Activated T-cell treated with anti-CD3 and anti-CD28 coated beads, Interleukin-2, amount 50 U/mL, for 72 hours (primary cell): ENCODE results near the gene OBSCN. TPM values are rescaled to one million over a fixed set of nuclear protein-coding genes. Genes with fewer than 3 reads are reported as not detected.
A peak's percentile ranks its signal among the peaks of the same experiment; 100 is the strongest.

Experiments used
- ATAC-seq, 2 donors: fragments of 150-1000 bp; cut with Tn5 transposase; replicated peaks in 1 of 2; 2 replicates each; pipeline ENCODE4 v1.10.0; 2021; ENCODE audit warnings: moderate library complexity in 2 of 2, mild to moderate bottlenecking in 1 of 2
- DNase-seq, 2 donors: peaks; one replicate each; pipeline ENCODE4 v3.0.0; 2021 to 2022; ENCODE audit warnings: mixed read lengths in 1 of 2
- H3K27ac Mint-ChIP-seq: one replicate; pipeline ENCODE4 v1.8.0; 2022; ENCODE audit warnings: mild to moderate bottlenecking, moderate library complexity, mixed read lengths
- H3K27me3 Mint-ChIP-seq: one replicate; pipeline ENCODE4 v1.8.0; 2022; ENCODE audit warnings: low read depth, mixed read lengths
- H3K36me3 Mint-ChIP-seq, 2 donors: one replicate each; pipeline ENCODE4 v1.8.0; 2022; ENCODE audit warnings: mixed read lengths in 2 of 2, mild to moderate bottlenecking in 1 of 2; ENCODE audit not compliant: insufficient read depth in 2 of 2
- H3K4me1 Mint-ChIP-seq: one replicate; pipeline ENCODE4 v1.8.0; 2022; ENCODE audit warnings: low read depth, mixed read lengths
- H3K4me3 Mint-ChIP-seq, 2 donors: one replicate each; pipeline ENCODE4 v1.8.0; 2022; ENCODE audit warnings: mild to moderate bottlenecking in 2 of 2, mixed read lengths in 2 of 2, moderate library complexity in 2 of 2
- H3K9me3 Mint-ChIP-seq, 2 donors: one replicate each; pipeline ENCODE4 v1.8.0; 2022; ENCODE audit warnings: mixed read lengths in 2 of 2
- total RNA-seq, 2 donors: library from RNA; stranded (reverse); gene quantifications; one replicate each; pipeline ENCODE4 v1.2.3, GENCODE V29; 2022

Gene OBSCN
- 10 to 100 TPM; 25.0 to 27.7 TPM for total RNA-seq

DNA sequence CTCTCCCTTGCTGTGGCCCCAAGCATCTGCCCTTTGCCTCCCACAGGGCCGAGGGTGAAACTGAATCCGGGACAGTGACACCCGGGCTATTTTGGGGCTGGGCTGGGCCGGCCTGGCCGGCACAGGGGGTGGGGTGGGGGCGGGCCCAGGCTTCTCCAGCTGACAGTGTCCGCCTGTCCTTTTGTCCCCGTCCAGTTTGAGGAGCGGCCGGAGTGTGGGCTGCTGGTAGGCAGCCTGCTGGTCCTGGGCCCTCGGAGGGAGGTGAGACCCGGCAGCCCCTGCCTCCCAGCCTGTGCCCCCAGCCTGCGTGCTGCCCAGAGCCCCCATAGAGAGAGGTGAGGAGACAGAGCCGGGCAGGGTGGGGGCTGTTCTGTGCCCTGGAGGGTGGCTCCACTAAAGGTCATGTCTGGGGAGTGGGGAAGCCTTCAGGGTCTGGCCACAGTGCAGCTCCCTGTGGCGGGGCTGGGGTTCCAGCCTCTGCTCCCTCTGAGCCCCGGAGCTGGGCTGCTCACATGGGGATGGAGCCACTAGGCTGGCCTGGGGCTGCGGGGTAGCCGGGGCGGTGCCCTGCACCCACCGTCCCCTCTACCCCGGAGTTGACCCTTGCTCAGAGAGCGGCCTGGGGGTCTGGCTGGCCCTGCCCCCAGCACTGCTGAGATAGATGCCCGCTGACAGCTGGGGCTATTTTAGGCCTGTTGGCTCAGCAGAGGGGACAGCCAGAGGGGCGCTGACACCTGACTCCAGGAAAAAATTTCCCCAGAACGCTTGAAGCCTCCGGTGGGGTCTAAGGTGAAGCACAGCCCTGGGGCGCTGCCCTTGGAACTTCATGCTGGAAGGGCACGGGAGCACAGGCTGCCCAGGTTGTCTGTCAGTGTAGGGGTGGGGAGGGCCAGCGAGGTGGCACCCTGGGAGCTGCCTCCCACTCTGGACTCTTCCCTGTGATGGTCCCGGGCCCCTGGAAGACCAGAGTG lies at the start of gene OBSCN:
Gene OBSCN (plus strand): TSS at position 194 of the 971 bp plus-strand sequence. CDS start 3,740 bp downstream, outside the sequence.
- no peaks in the 10 kb centered on the region for H3K36me3 Mint-ChIP-seq
- no peak within 1 kb of the TSS for H3K4me3 Mint-ChIP-seq
- no peaks in the 10 kb centered on the region for H3K4me1 Mint-ChIP-seq
- peaks cover 14% of the 10 kb centered on the region for H3K27me3 Mint-ChIP-seq
- ATAC-seq (no peak), DNase-seq (no peak)
- no peaks in the 10 kb centered on the region for H3K9me3 Mint-ChIP-seq
- no peak within 1 kb of the TSS for H3K27ac Mint-ChIP-seq

DNA sequence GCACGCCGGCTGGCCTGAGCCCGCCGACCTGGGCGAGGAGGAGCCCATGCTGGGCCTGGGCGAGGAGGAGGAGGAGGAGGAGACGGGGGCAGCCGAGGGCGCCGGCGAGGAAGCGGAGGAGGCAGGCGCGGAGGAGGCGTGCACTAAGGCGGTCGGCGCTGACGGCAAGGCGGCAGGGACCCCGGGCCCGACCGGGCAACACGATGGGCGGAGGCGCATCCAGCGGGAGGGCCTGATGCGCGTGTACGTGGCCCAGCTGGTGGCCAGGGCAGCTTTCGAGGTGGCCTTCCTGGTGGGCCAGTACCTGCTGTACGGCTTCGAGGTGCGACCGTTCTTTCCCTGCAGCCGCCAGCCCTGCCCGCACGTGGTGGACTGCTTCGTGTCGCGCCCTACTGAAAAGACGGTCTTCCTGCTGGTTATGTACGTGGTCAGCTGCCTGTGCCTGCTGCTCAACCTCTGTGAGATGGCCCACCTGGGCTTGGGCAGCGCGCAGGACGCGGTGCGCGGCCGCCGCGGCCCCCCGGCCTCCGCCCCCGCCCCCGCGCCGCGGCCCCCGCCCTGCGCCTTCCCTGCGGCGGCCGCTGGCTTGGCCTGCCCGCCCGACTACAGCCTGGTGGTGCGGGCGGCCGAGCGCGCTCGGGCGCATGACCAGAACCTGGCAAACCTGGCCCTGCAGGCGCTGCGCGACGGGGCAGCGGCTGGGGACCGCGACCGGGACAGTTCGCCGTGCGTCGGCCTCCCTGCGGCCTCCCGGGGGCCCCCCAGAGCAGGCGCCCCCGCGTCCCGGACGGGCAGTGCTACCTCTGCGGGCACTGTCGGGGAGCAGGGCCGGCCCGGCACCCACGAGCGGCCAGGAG lies 49.5 kb upstream of the OBSCN start:
- Mint-ChIP-seq H3K4me3 (no peak overlapping the region), H3K9me3 (no peaks in the 10 kb centered on the region), H3K36me3 (no peaks in the 10 kb centered on the region), H3K27me3 (no peaks in the 10 kb centered on the region), H3K4me1 (peaks cover 22% of the 10 kb centered on the region), H3K27ac (no peak overlapping the region)
- no peak for ATAC-seq
- no peak for DNase-seq

- no peaks in the 10 kb centered on the region for H3K36me3 Mint-ChIP-seq
- H3K27ac Mint-ChIP-seq: no peak overlapping the region
- DNase-seq (no peak), ATAC-seq (no peak)
- H3K4me1 Mint-ChIP-seq: peaks cover 25% of the 10 kb centered on the region
- no peak overlapping the region for H3K4me3 Mint-ChIP-seq
- no peaks in the 10 kb centered on the region for H3K9me3 Mint-ChIP-seq
- H3K27me3 Mint-ChIP-seq: no peaks in the 10 kb centered on the region
Observed at GRCh38 chr1:228159008-228159665, 48.7 kb upstream of the OBSCN start.

- no peak overlapping the region for H3K4me3 Mint-ChIP-seq
- H3K4me1 Mint-ChIP-seq: peaks cover 25% of the 10 kb centered on the region
- no peak overlapping the region for H3K27ac Mint-ChIP-seq
- H3K36me3 Mint-ChIP-seq: no peaks in the 10 kb centered on the region
- ATAC-seq (no peak), DNase-seq (no peak)
- H3K27me3 Mint-ChIP-seq: no peaks in the 10 kb centered on the region
- H3K9me3 Mint-ChIP-seq: no peaks in the 10 kb centered on the region
Observed at GRCh38 chr1:228160201-228160761, 47.6 kb upstream of the OBSCN start.

DNA sequence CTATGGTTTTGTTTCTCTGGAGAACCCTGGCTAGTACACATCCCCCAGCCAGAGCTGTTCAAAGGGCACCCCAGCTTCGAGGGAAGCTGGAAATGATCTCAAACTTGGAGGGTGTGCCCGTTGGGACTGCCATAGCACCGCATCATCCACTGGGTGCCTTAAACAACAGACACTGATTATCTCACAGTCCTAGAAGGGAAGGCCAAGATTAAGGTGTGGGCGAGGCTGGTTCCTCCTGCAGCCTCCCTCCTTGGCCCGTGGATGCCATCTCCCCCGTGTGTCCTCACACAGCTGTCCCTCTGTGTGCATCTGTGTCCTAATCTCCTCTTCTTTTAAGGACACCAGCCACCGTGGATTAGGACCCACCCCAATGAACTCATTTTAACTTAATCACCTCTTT lies 46.5 kb upstream of the OBSCN start:
- H3K27me3 Mint-ChIP-seq: no peaks in the 10 kb centered on the region
- H3K4me1 Mint-ChIP-seq: peaks cover 23% of the 10 kb centered on the region
- no peak overlapping the region for H3K27ac Mint-ChIP-seq
- DNase-seq: no peak
- H3K9me3 Mint-ChIP-seq: no peaks in the 10 kb centered on the region
- no peaks in the 10 kb centered on the region for H3K36me3 Mint-ChIP-seq
- no peak overlapping the region for H3K4me3 Mint-ChIP-seq
- ATAC-seq: no peak

GRCh38 chr1:228161866-228162265 lies 46.0 kb upstream of the OBSCN start:
- Mint-ChIP-seq H3K9me3 (no peaks in the 10 kb centered on the region), H3K27me3 (no peaks in the 10 kb centered on the region), H3K4me3 (no peak overlapping the region), H3K4me1 (peaks cover 28% of the 10 kb centered on the region), H3K27ac (no peak overlapping the region), H3K36me3 (no peaks in the 10 kb centered on the region)
- ATAC-seq (no peak), DNase-seq (no peak)

- H3K4me1 Mint-ChIP-seq: peaks cover 30% of the 10 kb centered on the region
- ATAC-seq: no peak
- no peak overlapping the region for H3K4me3 Mint-ChIP-seq
- DNase-seq: no peak
- H3K27ac Mint-ChIP-seq: no peak overlapping the region
- H3K36me3 Mint-ChIP-seq: no peaks in the 10 kb centered on the region
- H3K9me3 Mint-ChIP-seq: no peaks in the 10 kb centered on the region
- no peaks in the 10 kb centered on the region for H3K27me3 Mint-ChIP-seq
Observed at GRCh38 chr1:228162286-228163006, 45.4 kb upstream of the OBSCN start.

DNA sequence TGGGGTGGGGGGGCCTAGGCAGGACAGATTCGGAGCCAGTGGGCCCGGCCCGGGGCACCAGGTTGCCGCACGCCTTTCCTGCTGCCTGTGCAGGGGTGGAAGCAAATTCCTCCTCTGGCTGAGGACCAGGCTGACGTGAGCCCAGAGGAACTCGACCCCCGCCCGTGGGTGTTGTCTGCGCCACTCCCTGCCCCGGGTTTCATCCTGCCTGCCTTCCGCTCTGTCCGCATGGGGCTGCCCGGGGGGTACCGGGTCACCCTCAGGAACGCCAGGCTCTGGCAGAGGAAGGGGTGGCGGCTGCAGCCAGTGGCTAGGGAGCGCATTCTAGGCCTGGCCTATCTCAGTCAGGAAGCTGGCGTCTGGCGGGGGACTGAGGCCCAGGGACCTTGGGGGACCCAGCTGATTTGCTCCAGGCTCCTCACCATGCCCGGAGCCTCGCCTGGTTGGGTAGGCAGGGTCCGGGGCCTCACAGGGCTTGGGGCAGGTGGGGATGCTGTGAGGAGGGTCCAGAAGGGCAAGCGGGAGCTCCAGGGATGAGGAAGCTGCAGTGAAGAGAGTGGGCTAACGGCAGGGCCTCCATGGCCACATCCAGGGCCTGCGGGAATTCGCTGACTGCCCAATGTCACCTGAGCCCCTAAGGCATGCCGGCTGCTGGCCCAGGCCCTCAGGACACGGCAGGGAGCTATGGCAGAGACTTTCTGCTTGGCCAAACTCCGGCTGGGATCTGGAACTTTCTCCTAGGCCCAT lies 44.7 kb upstream of the OBSCN start:
- Mint-ChIP-seq H3K9me3 (no peaks in the 10 kb centered on the region), H3K4me3 (no peak overlapping the region), H3K27me3 (no peaks in the 10 kb centered on the region), H3K27ac (no peak overlapping the region), H3K4me1 (peaks cover 30% of the 10 kb centered on the region), H3K36me3 (no peaks in the 10 kb centered on the region)
- no peak for DNase-seq
- no peak for ATAC-seq

GRCh38 chr1:228163776-228164519 lies 43.9 kb upstream of the OBSCN start:
- H3K4me1 Mint-ChIP-seq: peaks cover 30% of the 10 kb centered on the region
- no peaks in the 10 kb centered on the region for H3K9me3 Mint-ChIP-seq
- ATAC-seq: no peak
- no peak overlapping the region for H3K27ac Mint-ChIP-seq
- no peaks in the 10 kb centered on the region for H3K27me3 Mint-ChIP-seq
- no peak for DNase-seq
- peak overlapping the region; percentile 78 to 87 for H3K4me3 Mint-ChIP-seq
- no peaks in the 10 kb centered on the region for H3K36me3 Mint-ChIP-seq

- no peak for ATAC-seq
Observed at GRCh38 chr1:228164561-228165371, 43.1 kb upstream of the OBSCN start.

More at GRCh38 chr1:228164561-228165371, 43.1 kb upstream of the OBSCN start:
- no peaks in the 10 kb centered on the region for H3K27me3 Mint-ChIP-seq
- no peak for DNase-seq
- H3K36me3 Mint-ChIP-seq: no peaks in the 10 kb centered on the region
- H3K4me1 Mint-ChIP-seq: peaks cover 30% of the 10 kb centered on the region
- no peaks in the 10 kb centered on the region for H3K9me3 Mint-ChIP-seq
- peak overlapping the region; percentile 78 to 87 for H3K4me3 Mint-ChIP-seq
- peak overlapping the region; percentile 83 for H3K27ac Mint-ChIP-seq
